HL-60 (cell line): ENCODE results near the gene TM4SF4.

Source experiments
- DNase-seq, 2 experiments: peaks; one replicate each; pipeline ENCODE4 v3.0.0-alpha.2; 2010 to 2020; ENCODE audit warnings: low read depth in 1 of 2, low spot score in 1 of 2
- H3K27ac ChIP-seq: fragments of 250-450 bp; sonication (Bioruptor Pico); replicated peaks from 2 replicates; pipeline ENCODE4 v1.5.1; 2020; ENCODE audit warnings: mild to moderate bottlenecking, moderate library complexity
- H3K27me3 ChIP-seq: fragments of 250-450 bp; sonication (Bioruptor Pico); 2 replicates; pipeline ENCODE4 v1.5.1; 2021; ENCODE audit warnings: mild to moderate bottlenecking, moderate library complexity; ENCODE audit not compliant: insufficient read depth, poor library complexity, severe bottlenecking
- H3K4me3 ChIP-seq: replicated peaks from 2 replicates; pipeline ENCODE4 v1.5.1; 2011; ENCODE audit warnings: mild to moderate bottlenecking, control low read depth, low read length; ENCODE audit not compliant: insufficient read depth
- GABPA ChIP-seq: IDR thresholded peaks from 2 replicates; pipeline ENCODE4 v1.6.1; 2012; ENCODE audit warnings: low read depth
- POLR2AphosphoS5 ChIP-seq: IDR thresholded peaks from 2 replicates; pipeline ENCODE4 v1.6.1; 2012; ENCODE audit warnings: low read depth
- SPI1 ChIP-seq: IDR thresholded peaks from 2 replicates; pipeline ENCODE4 v1.6.1; 2012; ENCODE audit warnings: low read depth, mild to moderate bottlenecking, borderline replicate concordance
- TF ChIP-seq, protein P1 (sequence below): IDR thresholded peaks from 2 replicates; pipeline ENCODE4 v1.6.1; 2012; ENCODE audit warnings: low read depth; ENCODE audit not compliant: insufficient replicate concordance
- TF ChIP-seq, protein P2 (sequence below): IDR thresholded peaks from one replicate; pipeline ENCODE4 v1.5.1; 2011; ENCODE audit warnings: low read length, control low read depth, inconsistent platforms; ENCODE audit not compliant: insufficient read depth

TM4SF4 gene

DNA sequence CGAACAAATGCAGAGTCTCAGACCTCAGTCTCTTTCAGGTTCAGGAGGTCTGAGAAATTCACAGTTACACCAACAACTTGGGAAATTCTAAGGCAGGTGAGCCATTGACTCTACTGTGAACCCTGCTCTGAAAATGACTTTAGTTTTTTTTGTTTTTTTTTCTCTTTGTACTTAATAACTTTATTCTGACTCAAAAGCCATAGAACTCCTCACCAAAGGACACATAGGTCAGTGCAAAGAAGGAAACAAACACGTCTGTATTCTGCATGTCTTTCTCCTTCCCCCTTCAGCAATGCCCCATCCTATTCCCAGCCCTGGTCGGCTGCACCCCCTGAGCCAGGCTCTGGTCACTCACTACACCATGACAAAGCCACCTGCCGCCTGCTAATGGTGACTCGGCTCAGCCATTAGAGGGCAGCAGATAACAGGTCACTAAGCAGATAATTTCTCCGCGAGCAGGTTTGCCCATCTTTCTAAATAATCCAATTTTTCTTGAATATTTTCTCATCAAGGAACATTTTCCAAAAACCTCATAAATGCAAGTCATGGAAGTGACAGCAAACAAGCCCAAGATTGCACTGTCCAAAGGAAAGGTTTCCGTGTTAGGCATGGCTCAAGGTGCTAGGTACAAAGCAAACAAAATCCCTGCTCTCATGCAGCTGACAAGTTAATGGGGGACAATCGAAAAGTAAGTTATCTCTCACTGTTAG is 37.7 kb downstream of the TM4SF4 start:
- no peak overlapping the region for H3K4me3 ChIP-seq
- TF ChIP-seq, protein P1, sequence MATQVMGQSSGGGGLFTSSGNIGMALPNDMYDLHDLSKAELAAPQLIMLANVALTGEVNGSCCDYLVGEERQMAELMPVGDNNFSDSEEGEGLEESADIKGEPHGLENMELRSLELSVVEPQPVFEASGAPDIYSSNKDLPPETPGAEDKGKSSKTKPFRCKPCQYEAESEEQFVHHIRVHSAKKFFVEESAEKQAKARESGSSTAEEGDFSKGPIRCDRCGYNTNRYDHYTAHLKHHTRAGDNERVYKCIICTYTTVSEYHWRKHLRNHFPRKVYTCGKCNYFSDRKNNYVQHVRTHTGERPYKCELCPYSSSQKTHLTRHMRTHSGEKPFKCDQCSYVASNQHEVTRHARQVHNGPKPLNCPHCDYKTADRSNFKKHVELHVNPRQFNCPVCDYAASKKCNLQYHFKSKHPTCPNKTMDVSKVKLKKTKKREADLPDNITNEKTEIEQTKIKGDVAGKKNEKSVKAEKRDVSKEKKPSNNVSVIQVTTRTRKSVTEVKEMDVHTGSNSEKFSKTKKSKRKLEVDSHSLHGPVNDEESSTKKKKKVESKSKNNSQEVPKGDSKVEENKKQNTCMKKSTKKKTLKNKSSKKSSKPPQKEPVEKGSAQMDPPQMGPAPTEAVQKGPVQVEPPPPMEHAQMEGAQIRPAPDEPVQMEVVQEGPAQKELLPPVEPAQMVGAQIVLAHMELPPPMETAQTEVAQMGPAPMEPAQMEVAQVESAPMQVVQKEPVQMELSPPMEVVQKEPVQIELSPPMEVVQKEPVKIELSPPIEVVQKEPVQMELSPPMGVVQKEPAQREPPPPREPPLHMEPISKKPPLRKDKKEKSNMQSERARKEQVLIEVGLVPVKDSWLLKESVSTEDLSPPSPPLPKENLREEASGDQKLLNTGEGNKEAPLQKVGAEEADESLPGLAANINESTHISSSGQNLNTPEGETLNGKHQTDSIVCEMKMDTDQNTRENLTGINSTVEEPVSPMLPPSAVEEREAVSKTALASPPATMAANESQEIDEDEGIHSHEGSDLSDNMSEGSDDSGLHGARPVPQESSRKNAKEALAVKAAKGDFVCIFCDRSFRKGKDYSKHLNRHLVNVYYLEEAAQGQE, result no peak
- TF ChIP-seq POLR2AphosphoS5 (no peak), SPI1 (no peak), GABPA (no peak)
- TF ChIP-seq, protein P2, sequence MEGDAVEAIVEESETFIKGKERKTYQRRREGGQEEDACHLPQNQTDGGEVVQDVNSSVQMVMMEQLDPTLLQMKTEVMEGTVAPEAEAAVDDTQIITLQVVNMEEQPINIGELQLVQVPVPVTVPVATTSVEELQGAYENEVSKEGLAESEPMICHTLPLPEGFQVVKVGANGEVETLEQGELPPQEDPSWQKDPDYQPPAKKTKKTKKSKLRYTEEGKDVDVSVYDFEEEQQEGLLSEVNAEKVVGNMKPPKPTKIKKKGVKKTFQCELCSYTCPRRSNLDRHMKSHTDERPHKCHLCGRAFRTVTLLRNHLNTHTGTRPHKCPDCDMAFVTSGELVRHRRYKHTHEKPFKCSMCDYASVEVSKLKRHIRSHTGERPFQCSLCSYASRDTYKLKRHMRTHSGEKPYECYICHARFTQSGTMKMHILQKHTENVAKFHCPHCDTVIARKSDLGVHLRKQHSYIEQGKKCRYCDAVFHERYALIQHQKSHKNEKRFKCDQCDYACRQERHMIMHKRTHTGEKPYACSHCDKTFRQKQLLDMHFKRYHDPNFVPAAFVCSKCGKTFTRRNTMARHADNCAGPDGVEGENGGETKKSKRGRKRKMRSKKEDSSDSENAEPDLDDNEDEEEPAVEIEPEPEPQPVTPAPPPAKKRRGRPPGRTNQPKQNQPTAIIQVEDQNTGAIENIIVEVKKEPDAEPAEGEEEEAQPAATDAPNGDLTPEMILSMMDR, result no peak
- peak in 1 of 2 experiments; percentile 45 for DNase-seq
- H3K27ac ChIP-seq, result no peak overlapping the region
- no peaks in the 10 kb centered on the region for H3K27me3 ChIP-seq

DNA sequence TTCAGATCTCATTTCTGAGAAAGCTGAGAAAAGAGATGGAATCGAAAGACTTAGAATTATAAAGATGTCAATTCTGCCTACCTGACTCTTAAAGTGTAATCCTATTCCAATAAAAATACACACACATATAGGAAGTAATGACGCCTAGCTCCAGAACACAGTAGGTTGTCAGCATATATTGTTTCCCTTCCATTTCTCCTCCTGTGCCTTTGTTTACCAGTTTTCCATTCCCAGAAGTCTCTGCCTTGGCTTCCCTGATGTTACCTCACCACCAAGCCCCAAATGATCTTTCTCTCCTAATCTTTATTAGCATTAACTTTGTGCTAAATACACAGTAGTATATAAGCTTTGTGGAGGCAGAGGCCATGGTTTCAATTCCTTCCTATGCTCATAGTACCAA is 40.0 kb downstream of the TM4SF4 start:
- DNase-seq, result no peak
- Histone ChIP-seq H3K4me3 (no peak overlapping the region), H3K27me3 (peaks cover 5% of the 10 kb centered on the region), H3K27ac (no peak overlapping the region)
- TF ChIP-seq, protein P1, result no peak
- TF ChIP-seq, protein P2, result no peak
- no peak for TF ChIP-seq GABPA
- TF ChIP-seq POLR2AphosphoS5, result no peak
- no peak for TF ChIP-seq SPI1

DNA sequence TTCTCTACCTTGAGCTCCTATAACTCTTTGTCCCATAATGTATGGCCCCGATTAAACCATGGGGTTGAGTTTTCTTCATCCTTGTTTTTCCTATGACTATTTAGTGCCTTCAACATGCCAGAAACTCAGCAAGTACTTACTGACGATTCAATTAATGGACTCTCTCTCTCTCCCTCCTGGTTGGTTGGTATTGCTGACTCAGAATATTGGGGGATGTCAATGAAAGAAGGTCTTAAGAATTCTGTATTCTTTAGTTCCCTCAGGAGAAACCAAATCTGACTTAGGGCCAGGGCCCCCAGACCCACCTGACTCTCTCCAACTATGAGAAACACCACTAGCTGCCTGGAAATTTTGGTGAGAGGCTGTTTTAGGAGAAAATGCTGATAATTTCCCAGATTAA is 40.8 kb downstream of the TM4SF4 start:
- Histone ChIP-seq H3K27me3 (peaks cover 5% of the 10 kb centered on the region), H3K4me3 (no peak overlapping the region), H3K27ac (no peak overlapping the region)
- DNase-seq, result no peak
- TF ChIP-seq, protein P1, result no peak
- TF ChIP-seq GABPA (no peak), POLR2AphosphoS5 (no peak), SPI1 (no peak)
- TF ChIP-seq, protein P2, result no peak
